K562 (cell line): Measurements from ENCODE around the gene MAPRE2.

Experiments used
- POLR2A ChIP-seq: fragments of 450-650 bp; conservative IDR thresholded peaks from 2 replicates; pipeline ENCODE4 v1.6.1; 2016
- THRA ChIP-seq: fragments of 450-650 bp; IDR thresholded peaks from 2 replicates; pipeline ENCODE4 v1.6.1; 2017; ENCODE audit warnings: mild to moderate bottlenecking, moderate library complexity
- ZFX ChIP-seq: sonication (generic); formaldehyde crosslinking; IDR thresholded peaks from 2 replicates; pipeline ENCODE4 v1.8.0; 2022; ENCODE audit warnings: mild to moderate bottlenecking, missing genetic modification reagents, moderate library complexity
- ZNF785 ChIP-seq: fragments of 250-450 bp; sonication (Bioruptor Pico); IDR thresholded peaks from 2 replicates; pipeline ENCODE4 v1.4.0; 2020; ENCODE audit warnings: mild to moderate bottlenecking

DNA sequence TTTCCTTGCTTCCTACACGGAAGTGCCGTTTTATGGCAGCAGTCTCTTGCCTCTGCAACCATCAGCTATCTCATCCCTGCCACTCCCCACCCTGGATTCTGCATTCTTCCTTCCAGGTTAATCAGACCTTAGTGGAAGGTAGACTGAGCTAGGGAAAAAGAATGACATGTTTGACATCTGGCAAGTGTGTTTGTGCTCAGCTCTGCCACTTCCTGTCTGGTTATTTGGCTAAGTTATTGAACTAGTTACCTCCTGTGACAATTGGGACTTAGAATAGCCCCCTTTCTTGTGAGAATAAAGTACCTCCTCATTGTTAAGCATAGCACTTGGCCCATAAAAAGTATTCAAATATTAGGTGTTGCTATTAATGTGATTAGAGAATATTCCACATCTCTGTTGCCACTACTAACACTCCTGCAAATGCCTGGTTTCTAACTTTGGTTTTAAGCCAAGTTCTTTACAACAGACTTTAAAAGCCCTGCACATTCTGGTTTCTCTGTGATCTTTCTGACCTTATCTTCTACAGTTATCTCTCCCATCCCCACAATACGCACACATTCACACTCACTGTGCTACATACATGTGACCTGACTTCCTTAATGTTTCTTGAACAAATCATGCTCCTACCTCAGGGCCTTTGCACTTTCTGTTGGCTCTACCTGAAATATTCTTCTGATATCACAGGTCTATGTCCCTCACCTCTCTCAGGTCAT lies 10.8 kb upstream of the MAPRE2 start:
- TF ChIP-seq ZFX (CRISPR knock-in tag) (no peak), THRA (no peak), ZNF785 (CRISPR knock-in tag) (no peak), POLR2A (no peak)
